ENCODE measurements around the gene STAM2.
"Not testable (repeated sequence)": the region's sequence is repeated elsewhere in the genome, so short reads cannot be mapped to it uniquely, and the experiment has no call there.

Gene STAM2

DNA sequence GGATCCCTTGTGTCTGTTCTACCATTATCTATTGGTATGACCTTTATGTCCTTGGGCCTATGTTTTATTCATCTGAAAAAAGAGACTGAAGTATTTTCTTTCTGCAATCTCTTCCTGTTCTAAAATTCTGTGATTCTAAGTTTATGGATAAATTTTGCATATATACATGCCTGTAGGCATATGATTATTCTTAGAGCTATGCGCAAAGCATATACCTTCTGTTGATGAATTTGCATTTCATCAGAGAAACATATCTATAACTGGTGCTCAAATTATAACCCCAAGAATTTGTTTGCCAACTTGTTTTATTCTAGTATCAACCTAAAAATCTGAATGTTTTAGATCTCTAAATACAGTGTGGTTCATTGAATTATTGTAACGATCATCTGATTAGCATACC lies 83.5 kb downstream of the STAM2 start:
- no peak overlapping the region for H3K27ac ChIP-seq
- ChIA-PET POLR2A (ENCODE audit: low non-redundant PET) (no interaction called here), CTCF (no interaction called here)
- TF ChIP-seq CTCF (conservative IDR thresholded peaks at IDR 0.05; ENCODE audit: low read depth) = no peak
- no peak for DNase-seq (ENCODE audit: low spot score)

DNA sequence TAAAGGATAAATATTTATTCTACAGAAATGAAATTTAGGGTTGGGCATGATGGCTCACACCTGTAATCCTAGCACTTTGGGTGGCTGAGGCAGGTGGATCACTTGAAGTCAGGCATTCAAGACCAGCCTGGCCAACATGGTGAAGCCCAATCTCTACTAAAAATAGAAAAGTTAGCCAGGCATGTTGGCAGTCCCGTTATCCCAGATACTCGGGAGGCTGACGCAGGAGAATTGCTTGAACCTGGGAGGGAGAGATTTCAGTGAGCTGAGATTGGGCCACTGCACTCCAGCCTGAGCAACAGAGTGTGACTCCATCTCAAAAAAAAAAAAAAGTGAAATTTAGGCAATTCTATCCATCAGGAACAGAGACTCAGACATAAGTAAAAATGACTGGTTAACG lies 84.8 kb downstream of the STAM2 start:
- H3K27ac ChIP-seq; DNase-seq (ENCODE audit: low spot score); POLR2A ChIA-PET (ENCODE audit: low non-redundant PET): not testable (repeated sequence)
- CTCF ChIA-PET = interaction anchor here (0.6 kb wide), 1 partner anchor 25 kb away, joined by 3 read pairs; no protein-coding TSS in a partner anchor

- CTCF ChIA-PET = no interaction called here
- POLR2A ChIA-PET (ENCODE audit: low non-redundant PET) = no interaction called here
- TF ChIP-seq CTCF (conservative IDR thresholded peaks at IDR 0.05; ENCODE audit: low read depth) = no peak
- no peak for DNase-seq (ENCODE audit: low spot score)
- no peak overlapping the region for H3K27ac ChIP-seq
These were observed 86.3 kb downstream of the STAM2 start for GRCh38 chr2:152089238-152089637.

GRCh38 chr2:152088006-152088405 lies 87.6 kb downstream of the STAM2 start:
- no peak overlapping the region for H3K27ac ChIP-seq
- DNase-seq (ENCODE audit: low spot score) = no peak
- TF ChIP-seq CTCF (conservative IDR thresholded peaks at IDR 0.05; ENCODE audit: low read depth) = no peak
- POLR2A ChIA-PET (ENCODE audit: low non-redundant PET) = interaction anchor here (0.6 kb wide), 1 partner anchor 49 kb away, joined by 3 read pairs; no protein-coding TSS in a partner anchor
- CTCF ChIA-PET = no interaction called here

DNA sequence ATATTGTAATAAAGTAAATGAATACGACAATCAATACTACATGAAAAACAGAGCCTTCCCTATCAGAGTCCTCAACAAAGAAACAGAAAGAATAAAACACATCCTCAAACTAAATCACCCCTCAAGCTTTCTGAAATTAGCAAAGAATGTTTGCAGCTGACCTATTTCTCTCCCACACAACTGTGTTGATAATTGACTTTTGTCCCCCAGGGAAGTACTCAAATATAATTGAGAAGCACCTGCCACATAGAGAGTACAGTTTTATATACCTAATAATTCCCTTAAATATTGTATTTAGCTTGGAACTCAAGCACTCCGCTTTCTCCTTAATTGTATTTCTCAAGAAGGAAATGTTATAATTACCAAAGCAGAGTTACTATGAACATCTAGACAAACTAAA lies 89.3 kb downstream of the STAM2 start:
- no peak for DNase-seq (ENCODE audit: low spot score)
- TF ChIP-seq CTCF (conservative IDR thresholded peaks at IDR 0.05; ENCODE audit: low read depth) = no peak
- ChIA-PET CTCF (no interaction called here), POLR2A (ENCODE audit: low non-redundant PET) (no interaction called here)
- H3K27ac ChIP-seq = no peak overlapping the region

DNA sequence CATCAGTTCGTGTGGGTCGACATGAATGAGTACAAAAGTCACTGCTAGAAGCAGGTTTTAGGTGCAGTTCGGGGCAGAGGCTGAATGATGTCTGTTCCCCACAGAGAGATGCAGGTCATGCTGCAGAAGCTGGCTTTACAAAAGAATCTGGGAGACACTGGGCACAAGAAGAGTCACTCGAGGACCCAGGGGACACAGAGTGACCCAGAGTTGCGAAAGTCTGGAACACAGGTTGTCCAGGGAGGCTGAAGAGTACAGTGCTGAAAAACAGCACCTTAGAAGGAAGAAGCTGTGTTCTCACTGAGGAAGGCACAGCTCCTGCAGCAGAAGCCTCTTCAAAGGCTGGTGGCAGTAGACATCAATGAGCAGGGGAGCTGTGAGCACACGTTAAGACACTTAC lies 91.5 kb downstream of the STAM2 start:
- DNase-seq (ENCODE audit: low spot score) = no peak
- no peak for TF ChIP-seq CTCF (conservative IDR thresholded peaks at IDR 0.05; ENCODE audit: low read depth)
- CTCF ChIA-PET = no interaction called here
- H3K27ac ChIP-seq = no peak overlapping the region
- POLR2A ChIA-PET (ENCODE audit: low non-redundant PET) = no interaction called here

GRCh38 chr2:152083202-152083875 lies 92.2 kb downstream of the STAM2 start:
- DNase-seq (ENCODE audit: low spot score) = no peak
- ChIA-PET CTCF (no interaction called here), POLR2A (ENCODE audit: low non-redundant PET) (no interaction called here)
- TF ChIP-seq CTCF (conservative IDR thresholded peaks at IDR 0.05; ENCODE audit: low read depth) = no peak
- no peak overlapping the region for H3K27ac ChIP-seq

Data from RWPE1 (cell line).